Neural cell (in vitro differentiated cells): ENCODE data around the gene ZNF615.

Experiments
- POLR2AphosphoS5 ChIP-seq: IDR thresholded peaks from 2 replicates; pipeline ENCODE4 v1.6.1; 2012
- RAD21 ChIP-seq: fragments of 450-650 bp; conservative IDR thresholded peaks from 2 replicates; pipeline ENCODE4 v1.6.1; 2014; ENCODE audit warnings: antibody characterized with exemption, mild to moderate bottlenecking, moderate library complexity

- no peak for TF ChIP-seq RAD21
- TF ChIP-seq POLR2AphosphoS5: no peak
Observed at GRCh38 chr19:52022193-52022592, 14.2 kb upstream of the ZNF615 start.
